ENCODE results near the gene SPSB3. TPM values are rescaled to one million over a fixed set of nuclear protein-coding genes. Genes with fewer than 3 reads are reported as not detected.
"Not testable (repeated sequence)": the region's sequence is repeated elsewhere in the genome, so short reads cannot be mapped to it uniquely, and the experiment has no call there.

The SPSB3 gene
- total RNA-seq, 2 experiments from 2014 or later = 31.1 to 33.0 TPM

GRCh38 chr16:1734816-1735215 is 47.6 kb downstream of the SPSB3 start:
- Mint-ChIP-seq H3K4me1 (ENCODE audit: low read depth) (no peaks in the 10 kb centered on the region), H3K4me3 (no peak overlapping the region), H3K36me3 (ENCODE audit: low read depth) (peaks cover 14% of the 10 kb centered on the region), H3K27ac (no peak overlapping the region), H3K27me3 (ENCODE audit: low read depth) (no peaks in the 10 kb centered on the region), H3K9me3 (ENCODE audit: insufficient read depth) (no peaks in the 10 kb centered on the region)
- CTCF ChIA-PET = no interaction called here
- ATAC-seq = no peak
- POLR2A ChIA-PET = no interaction called here
- no peak for DNase-seq

- ATAC-seq = no peak
- Mint-ChIP-seq H3K27me3 (ENCODE audit: low read depth) (no peaks in the 10 kb centered on the region), H3K36me3 (ENCODE audit: low read depth) (peaks cover 14% of the 10 kb centered on the region), H3K4me3 (no peak overlapping the region), H3K4me1 (ENCODE audit: low read depth) (no peaks in the 10 kb centered on the region), H3K27ac (no peak overlapping the region), H3K9me3 (ENCODE audit: insufficient read depth) (no peaks in the 10 kb centered on the region)
- no peak for DNase-seq
- POLR2A ChIA-PET = no interaction called here
- CTCF ChIA-PET = no interaction called here
Observed at GRCh38 chr16:1734123-1734522, 48.2 kb downstream of the SPSB3 start.

GRCh38 chr16:1732551-1732987 is 49.8 kb downstream of the SPSB3 start:
- DNase-seq; H3K27ac Mint-ChIP-seq; CTCF ChIA-PET; H3K4me1 Mint-ChIP-seq (ENCODE audit: low read depth); H3K9me3 Mint-ChIP-seq (ENCODE audit: insufficient read depth); H3K4me3 Mint-ChIP-seq; H3K27me3 Mint-ChIP-seq (ENCODE audit: low read depth); POLR2A ChIA-PET; ATAC-seq: not testable (repeated sequence)
- H3K36me3 Mint-ChIP-seq (ENCODE audit: low read depth) = peaks cover 17% of the 10 kb centered on the region

GRCh38 chr16:1732071-1732470 is 50.3 kb downstream of the SPSB3 start:
- CTCF ChIA-PET = no interaction called here

GRCh38 chr16:1731603-1732002 is 50.8 kb downstream of the SPSB3 start:
- Mint-ChIP-seq H3K4me3 (no peak overlapping the region), H3K9me3 (ENCODE audit: insufficient read depth) (no peaks in the 10 kb centered on the region), H3K27ac (no peak overlapping the region), H3K4me1 (ENCODE audit: low read depth) (no peaks in the 10 kb centered on the region), H3K27me3 (ENCODE audit: low read depth) (no peaks in the 10 kb centered on the region), H3K36me3 (ENCODE audit: low read depth) (peaks cover 17% of the 10 kb centered on the region)
- ATAC-seq (no peak), DNase-seq (no peak)
- ChIA-PET CTCF (interaction anchor here (1.5 kb wide), 1 partner anchor 25 kb away, joined by 5 read pairs; the partner anchor contains the start of gene MAPK8IP3), POLR2A (no interaction called here)

More at GRCh38 chr16:1732071-1732470, 50.3 kb downstream of the SPSB3 start:
- DNase-seq (no peak), ATAC-seq (no peak)
- Mint-ChIP-seq H3K27me3 (ENCODE audit: low read depth) (no peaks in the 10 kb centered on the region), H3K36me3 (ENCODE audit: low read depth) (peaks cover 17% of the 10 kb centered on the region), H3K9me3 (ENCODE audit: insufficient read depth) (no peaks in the 10 kb centered on the region), H3K4me1 (ENCODE audit: low read depth) (no peaks in the 10 kb centered on the region), H3K4me3 (no peak overlapping the region), H3K27ac (no peak overlapping the region)
- POLR2A ChIA-PET = no interaction called here

- Mint-ChIP-seq H3K36me3 (ENCODE audit: low read depth) (peaks cover 20% of the 10 kb centered on the region), H3K27ac (no peak overlapping the region), H3K27me3 (ENCODE audit: low read depth) (no peaks in the 10 kb centered on the region), H3K4me3 (no peak overlapping the region), H3K4me1 (ENCODE audit: low read depth) (no peaks in the 10 kb centered on the region), H3K9me3 (ENCODE audit: insufficient read depth) (no peaks in the 10 kb centered on the region)
- DNase-seq (no peak), ATAC-seq (no peak)
- CTCF ChIA-PET = interaction anchor here (1.5 kb wide), 1 partner anchor 25 kb away, joined by 5 read pairs; the partner anchor contains the start of gene MAPK8IP3
- POLR2A ChIA-PET = no interaction called here
Observed at GRCh38 chr16:1731073-1731472, 51.3 kb downstream of the SPSB3 start.

GRCh38 chr16:1729445-1729844 is 52.9 kb downstream of the SPSB3 start:
- ATAC-seq = no peak
- no peak overlapping the region for H3K4me3 Mint-ChIP-seq
- H3K9me3 Mint-ChIP-seq (ENCODE audit: insufficient read depth) = no peaks in the 10 kb centered on the region
- no peak overlapping the region for H3K27ac Mint-ChIP-seq
- H3K4me1 Mint-ChIP-seq (ENCODE audit: low read depth) = no peaks in the 10 kb centered on the region
- DNase-seq = no peak
- ChIA-PET POLR2A (no interaction called here), CTCF (no interaction called here)
- H3K27me3 Mint-ChIP-seq (ENCODE audit: low read depth) = no peaks in the 10 kb centered on the region
- peaks cover 23% of the 10 kb centered on the region for H3K36me3 Mint-ChIP-seq (ENCODE audit: low read depth)

GRCh38 chr16:1729026-1729425 is 53.3 kb downstream of the SPSB3 start:
- POLR2A ChIA-PET = no interaction called here

GRCh38 chr16:1727651-1728624 is 54.4 kb downstream of the SPSB3 start:
- peaks cover 17% of the 10 kb centered on the region for H3K36me3 Mint-ChIP-seq (ENCODE audit: low read depth)
- no peak for ATAC-seq
- H3K4me3 Mint-ChIP-seq = no peak overlapping the region
- CTCF ChIA-PET = interaction anchor here (0.9 kb wide), 1 partner anchor 22 kb away, joined by 3 read pairs; the partner anchor contains the start of gene MAPK8IP3
- POLR2A ChIA-PET = no interaction called here
- no peak overlapping the region for H3K27ac Mint-ChIP-seq
- H3K27me3 Mint-ChIP-seq (ENCODE audit: low read depth) = no peaks in the 10 kb centered on the region
- peaks cover 9% of the 10 kb centered on the region for H3K4me1 Mint-ChIP-seq (ENCODE audit: low read depth)
- no peak for DNase-seq
- H3K9me3 Mint-ChIP-seq (ENCODE audit: insufficient read depth) = no peaks in the 10 kb centered on the region

More at GRCh38 chr16:1729026-1729425, 53.3 kb downstream of the SPSB3 start:
- no peak overlapping the region for H3K4me3 Mint-ChIP-seq
- no peak for DNase-seq
- peaks cover 23% of the 10 kb centered on the region for H3K36me3 Mint-ChIP-seq (ENCODE audit: low read depth)
- CTCF ChIA-PET = no interaction called here
- no peaks in the 10 kb centered on the region for H3K9me3 Mint-ChIP-seq (ENCODE audit: insufficient read depth)
- H3K27ac Mint-ChIP-seq = no peak overlapping the region
- H3K27me3 Mint-ChIP-seq (ENCODE audit: low read depth) = no peaks in the 10 kb centered on the region
- no peak for ATAC-seq
- no peaks in the 10 kb centered on the region for H3K4me1 Mint-ChIP-seq (ENCODE audit: low read depth)

Small RNA genes lying within 50 kb of the gene (microRNA-seq; reads per million reads assigned to microRNA genes)
- gene MIR3177 = 6.9 reads per million, percentile 13 among the genes with 10 or more reads in this experiment

Other genes starting within 250 kb of the SPSB3 start
- gene TMEM204, start 248.9 kb downstream of the SPSB3 start, total RNA-seq = 10 to 100 TPM; 35.1 to 35.6 TPM
- 10 to 100 TPM; 10.3 to 15.4 TPM for gene IFT140, start 170.5 kb downstream of the SPSB3 start, total RNA-seq
- gene CRAMP1, start 170.2 kb downstream of the SPSB3 start, total RNA-seq = 10 to 100 TPM; 23.9 to 25.2 TPM
- 10 to 100 TPM; 56.1 to 61.7 TPM for gene JPT2, start 104.3 kb downstream of the SPSB3 start, total RNA-seq
- gene MAPK8IP3, start 76.4 kb downstream of the SPSB3 start, total RNA-seq = 10 to 100 TPM; 75.9 to 82.7 TPM
- gene NME3, start 11.0 kb downstream of the SPSB3 start, total RNA-seq = 10 to 100 TPM; 41.3 to 41.4 TPM
- gene EME2, start 9.8 kb downstream of the SPSB3 start, total RNA-seq = 10 to 100 TPM; 31.8 to 32.0 TPM
- gene MRPS34, start 9.4 kb downstream of the SPSB3 start, total RNA-seq = 100 to 1,000 TPM; 126 to 135 TPM
- 10 to 100 TPM; 58.5 to 61.8 TPM for gene NUBP2, start 389 bp upstream of the SPSB3 start, total RNA-seq
- under 1 TPM in 1 of 2 experiments, not detected in 1; 0.13 TPM for gene IGFALS, start 11.1 kb upstream of the SPSB3 start, total RNA-seq
- 10 to 100 TPM; 48.0 to 50.4 TPM for gene HAGH, start 44.3 kb upstream of the SPSB3 start, total RNA-seq
- gene FAHD1, start 44.6 kb upstream of the SPSB3 start, total RNA-seq = 10 to 100 TPM; 14.5 to 14.6 TPM
- gene MEIOB, start 89.6 kb upstream of the SPSB3 start, total RNA-seq = not detected
- not detected for gene HS3ST6, start 135.8 kb upstream of the SPSB3 start, total RNA-seq
- 10 to 100 TPM; 13.2 to 13.9 TPM for gene MSRB1, start 160.6 kb upstream of the SPSB3 start, total RNA-seq
- gene RPL3L, start 172.1 kb upstream of the SPSB3 start, total RNA-seq = under 1 TPM in 1 of 2 experiments, not detected in 1; 0.53 TPM
- 100 to 1,000 TPM; 141 to 147 TPM for gene NDUFB10, start 177.0 kb upstream of the SPSB3 start, total RNA-seq
- gene RPS2, start 182.3 kb upstream of the SPSB3 start, total RNA-seq = 1,000 to 10,000 TPM; 2,821 to 2,910 TPM
- gene RNF151, start 184.3 kb upstream of the SPSB3 start, total RNA-seq = not detected
- 10 to 100 TPM; 37.6 to 37.9 TPM for gene TBL3, start 189.5 kb upstream of the SPSB3 start, total RNA-seq
- gene NOXO1, start 198.9 kb upstream of the SPSB3 start, total RNA-seq = not detected
- 10 to 100 TPM; 27.2 to 30.5 TPM for gene GFER, start 201.6 kb upstream of the SPSB3 start, total RNA-seq
- gene SYNGR3, start 207.4 kb upstream of the SPSB3 start, total RNA-seq = 1 to 10 TPM; 2.6 to 3.4 TPM
- 10 to 100 TPM; 75.1 to 75.9 TPM for gene ZNF598, start 227.2 kb upstream of the SPSB3 start, total RNA-seq
- under 1 TPM in 1 of 2 experiments, not detected in 1; 0.73 TPM for gene NPW, start 237.2 kb upstream of the SPSB3 start, total RNA-seq
- gene NHERF2, start 244.3 kb upstream of the SPSB3 start, total RNA-seq = 1 to 10 TPM; 1.4 to 2.8 TPM